Measurements from ENCODE around the gene MXRA5. TPM values are rescaled to one million over a fixed set of nuclear protein-coding genes. Genes with fewer than 3 reads are reported as not detected.

MXRA5 gene
- total and polyA plus RNA-seq, 9 of the 15 experiments (the other 6 are each of a cell fraction or from before 2014, with no cell fraction given): 0.02 TPM; not detected in 8

DNA sequence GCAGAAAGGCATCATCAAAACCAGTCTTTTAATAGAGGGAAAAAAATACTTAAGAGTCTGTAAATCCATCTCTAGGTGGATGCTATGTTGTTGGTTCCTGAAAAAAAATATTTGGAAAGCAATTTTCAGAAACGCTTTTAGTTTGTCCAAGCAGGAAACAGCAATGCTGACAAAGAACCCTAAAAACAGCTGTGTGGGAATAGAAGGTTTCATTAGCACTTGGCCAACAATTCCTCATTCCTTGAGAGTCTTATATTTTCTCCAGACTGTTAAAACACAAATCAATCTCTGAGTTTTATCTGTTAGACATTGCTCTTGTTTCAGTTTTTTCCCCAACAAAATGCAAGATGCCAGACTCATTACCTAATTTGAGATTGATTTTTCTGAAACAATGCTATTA, 6.4 kb downstream of the MXRA5 start:
- H3K4me3 ChIP-seq: no peak overlapping the region
- H2AFZ ChIP-seq (ENCODE audit: low read depth, low read length): no peak overlapping the region
- no peaks in the 10 kb centered on the region; a peak in 1 of 5 replicates for H3K27me3 ChIP-seq (ENCODE audit: control insufficient read depth in 2 of 2, insufficient read depth in 2 of 2, low read length in 2 of 2)
- ATAC-seq (no peak), FAIRE-seq (no peak), DNase-seq (ENCODE audit: extremely low read depth in 1 of 4, low spot score in 3 of 4) (no peak)
- H3K4me1 ChIP-seq (replicated peaks in 1 of 2; ENCODE audit: control insufficient read depth in 2 of 2, insufficient read depth in 2 of 2, low read length in 2 of 2): no peaks in the 10 kb centered on the region
- no peak overlapping the region for H3K4me2 ChIP-seq (ENCODE audit: insufficient read depth, low read length)
- no TSS peak for BruUV-seq (replicated peaks)
- H3K9me1 ChIP-seq (ENCODE audit: control insufficient read depth, insufficient read depth, low read length): no peaks in the 10 kb centered on the region
- ChIA-PET POLR2A (no interaction called here), CTCF (ENCODE audit: low intra/inter-chr PET ratio) (no interaction called here)
- intact Hi-C loops (cut with micrococcal nuclease): no loop called here
- H3K36me3 ChIP-seq (ENCODE audit: control insufficient read depth, insufficient read depth, low read length): no peaks in the 10 kb centered on the region
- no peaks in the 10 kb centered on the region for H4K20me1 ChIP-seq (replicated peaks; ENCODE audit: control insufficient read depth, insufficient read depth, low read length)
- H3K9ac ChIP-seq (ENCODE audit: insufficient read depth in 1 of 2, low read depth in 2 of 2, low read length in 2 of 2): no peak overlapping the region
- H3K79me2 ChIP-seq (ENCODE audit: control insufficient read depth, insufficient read depth, low read length): no peaks in the 10 kb centered on the region
- no peaks in the 10 kb centered on the region for H3K9me3 ChIP-seq (replicated peaks; ENCODE audit: control insufficient read depth, insufficient read depth, low read depth, low read length)
- no peak overlapping the region for H3K27ac ChIP-seq (ENCODE audit: extremely low read depth, low read depth, low read length)
- no peak for TF ChIP-seq ZNF445 (CRISPR knock-in tag; IDR thresholded peaks at IDR 0.05; ENCODE audit: low read depth)
- TF ChIP-seq HSF4 (CRISPR knock-in tag; IDR thresholded peaks at IDR 0.05; ENCODE audit: borderline replicate concordance): no peak
- no peak for TF ChIP-seq RB1 (IDR thresholded peaks at IDR 0.05; ENCODE audit: low read depth)
- no peak for TF ChIP-seq PHF21A (IDR thresholded peaks at IDR 0.05; ENCODE audit: borderline replicate concordance, low read depth)
- no peak for TF ChIP-seq CREBBP (IDR thresholded peaks at IDR 0.05; ENCODE audit: low read depth, low read length)
- TF ChIP-seq ZNF212 (CRISPR knock-in tag; IDR thresholded peaks at IDR 0.05): no peak
- TF ChIP-seq, protein P1, sequence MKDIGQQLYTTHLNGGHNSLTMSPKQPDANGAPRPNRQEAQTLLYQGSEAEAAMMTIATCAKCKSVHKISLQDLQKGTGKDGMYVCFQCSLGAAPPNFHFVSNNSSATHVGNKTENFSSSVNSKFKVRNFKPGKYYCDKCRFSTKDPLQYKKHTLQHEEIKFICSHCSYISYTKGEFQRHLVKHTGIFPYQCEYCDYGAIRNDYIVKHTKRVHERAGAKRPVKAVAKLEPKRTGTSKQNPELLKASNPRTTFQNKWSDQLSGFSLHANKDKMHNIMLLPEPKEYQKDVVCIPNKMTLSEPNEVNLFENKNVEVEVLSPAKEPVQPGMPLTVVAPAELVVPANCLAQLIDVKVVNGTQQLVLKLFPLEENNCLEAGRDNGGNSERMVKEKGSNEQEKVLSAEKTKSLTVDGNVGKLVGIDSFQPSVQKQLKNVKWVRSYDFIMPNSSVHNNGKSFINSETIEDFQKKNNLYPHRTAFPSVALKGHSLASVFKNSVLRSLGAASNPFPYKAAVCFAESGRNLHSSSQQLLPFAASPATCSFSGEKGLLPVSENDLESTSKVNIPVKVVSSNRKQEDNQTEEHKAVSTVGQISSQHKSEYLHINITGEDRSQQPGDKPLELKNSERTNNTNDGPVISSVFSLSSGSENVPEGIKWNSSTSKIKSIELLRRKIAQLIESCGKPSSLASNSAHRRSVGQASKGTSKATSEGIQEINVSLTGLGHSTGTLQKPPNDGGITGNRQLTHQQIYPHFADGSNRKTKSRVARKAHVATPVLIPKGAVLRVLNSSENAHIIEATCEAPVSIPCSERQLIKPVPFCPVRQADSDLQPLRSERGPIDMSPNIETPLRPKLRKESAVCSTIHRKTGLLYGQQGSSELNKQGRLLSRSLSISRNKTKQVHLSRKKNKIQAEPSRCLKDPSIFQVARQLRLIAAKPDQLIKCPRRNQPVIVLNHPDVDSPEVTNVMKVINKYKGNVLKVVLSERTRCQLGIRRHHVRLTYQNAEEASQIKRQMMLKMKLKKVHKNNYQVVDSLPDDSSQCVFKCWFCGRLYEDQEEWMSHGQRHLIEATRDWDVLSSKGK (CRISPR knock-in tag; IDR thresholded peaks at IDR 0.05): no peak
- TF ChIP-seq HDAC3 (IDR thresholded peaks at IDR 0.05; ENCODE audit: borderline replicate concordance, partially characterized antibody): no peak
- no peak for TF ChIP-seq SRF (CRISPR knock-in tag; IDR thresholded peaks at IDR 0.05)
- TF ChIP-seq, protein P2, sequence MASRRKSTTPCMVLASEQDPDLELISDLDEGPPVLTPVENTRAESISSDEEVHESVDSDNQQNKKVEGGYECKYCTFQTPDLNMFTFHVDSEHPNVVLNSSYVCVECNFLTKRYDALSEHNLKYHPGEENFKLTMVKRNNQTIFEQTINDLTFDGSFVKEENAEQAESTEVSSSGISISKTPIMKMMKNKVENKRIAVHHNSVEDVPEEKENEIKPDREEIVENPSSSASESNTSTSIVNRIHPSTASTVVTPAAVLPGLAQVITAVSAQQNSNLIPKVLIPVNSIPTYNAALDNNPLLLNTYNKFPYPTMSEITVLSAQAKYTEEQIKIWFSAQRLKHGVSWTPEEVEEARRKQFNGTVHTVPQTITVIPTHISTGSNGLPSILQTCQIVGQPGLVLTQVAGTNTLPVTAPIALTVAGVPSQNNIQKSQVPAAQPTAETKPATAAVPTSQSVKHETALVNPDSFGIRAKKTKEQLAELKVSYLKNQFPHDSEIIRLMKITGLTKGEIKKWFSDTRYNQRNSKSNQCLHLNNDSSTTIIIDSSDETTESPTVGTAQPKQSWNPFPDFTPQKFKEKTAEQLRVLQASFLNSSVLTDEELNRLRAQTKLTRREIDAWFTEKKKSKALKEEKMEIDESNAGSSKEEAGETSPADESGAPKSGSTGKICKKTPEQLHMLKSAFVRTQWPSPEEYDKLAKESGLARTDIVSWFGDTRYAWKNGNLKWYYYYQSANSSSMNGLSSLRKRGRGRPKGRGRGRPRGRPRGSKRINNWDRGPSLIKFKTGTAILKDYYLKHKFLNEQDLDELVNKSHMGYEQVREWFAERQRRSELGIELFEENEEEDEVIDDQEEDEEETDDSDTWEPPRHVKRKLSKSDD (conservative IDR thresholded peaks at IDR 0.05; ENCODE audit: low read length): no peak
- TF ChIP-seq ZNF124 (CRISPR knock-in tag; IDR thresholded peaks at IDR 0.05): no peak
- TF ChIP-seq, protein P3, sequence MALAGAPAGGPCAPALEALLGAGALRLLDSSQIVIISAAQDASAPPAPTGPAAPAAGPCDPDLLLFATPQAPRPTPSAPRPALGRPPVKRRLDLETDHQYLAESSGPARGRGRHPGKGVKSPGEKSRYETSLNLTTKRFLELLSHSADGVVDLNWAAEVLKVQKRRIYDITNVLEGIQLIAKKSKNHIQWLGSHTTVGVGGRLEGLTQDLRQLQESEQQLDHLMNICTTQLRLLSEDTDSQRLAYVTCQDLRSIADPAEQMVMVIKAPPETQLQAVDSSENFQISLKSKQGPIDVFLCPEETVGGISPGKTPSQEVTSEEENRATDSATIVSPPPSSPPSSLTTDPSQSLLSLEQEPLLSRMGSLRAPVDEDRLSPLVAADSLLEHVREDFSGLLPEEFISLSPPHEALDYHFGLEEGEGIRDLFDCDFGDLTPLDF (CRISPR knock-in tag; IDR thresholded peaks at IDR 0.05): no peak
- in situ Hi-C loops (cut with MboI): no loop called here
- WGBS (ENCODE audit: insufficient coverage, low coverage, missing lambda C conversion rate): 0% methylated on average over 1 of the region's 1 CpG
